MG63 (cell line): ENCODE results near the gene TULP4. TPM values are rescaled to one million over a fixed set of nuclear protein-coding genes. Genes with fewer than 3 reads are reported as not detected.

Experiments used
- DNase-seq: peaks from one replicate; pipeline ENCODE4 v3.0.0-alpha.2; 2020
- H3K27me3 ChIP-seq: fragments of 250-450 bp; sonication (Bioruptor Pico); 2 replicates; pipeline ENCODE4 v1.5.1; 2020; ENCODE audit warnings: mild to moderate bottlenecking, moderate library complexity
- H3K36me3 ChIP-seq: fragments of 250-450 bp; sonication (Bioruptor Pico); 2 replicates; pipeline ENCODE4 v1.5.1; 2020; ENCODE audit warnings: mild to moderate bottlenecking, moderate library complexity
- H3K4me3 ChIP-seq: fragments of 250-450 bp; sonication (Bioruptor Pico); 2 replicates; pipeline ENCODE4 v1.5.1; 2020; ENCODE audit warnings: mild to moderate bottlenecking, moderate library complexity
- H3K9me3 ChIP-seq: fragments of 250-450 bp; sonication (Bioruptor Pico); 2 replicates; pipeline ENCODE4 v1.5.1; 2020; ENCODE audit warnings: mild to moderate bottlenecking, moderate library complexity
- total RNA-seq: library from RNA; depleted of rRNA; stranded (reverse); fragments of >200 nt; shearing (Covaris generic); gene quantifications from 2 replicates; pipeline ENCODE4 v1.2.3, GENCODE V29; 2014; ENCODE audit warnings: low replicate concordance

The TULP4 gene
- total RNA-seq, 1 experiment from 2014 or later = 19.1 TPM

DNA sequence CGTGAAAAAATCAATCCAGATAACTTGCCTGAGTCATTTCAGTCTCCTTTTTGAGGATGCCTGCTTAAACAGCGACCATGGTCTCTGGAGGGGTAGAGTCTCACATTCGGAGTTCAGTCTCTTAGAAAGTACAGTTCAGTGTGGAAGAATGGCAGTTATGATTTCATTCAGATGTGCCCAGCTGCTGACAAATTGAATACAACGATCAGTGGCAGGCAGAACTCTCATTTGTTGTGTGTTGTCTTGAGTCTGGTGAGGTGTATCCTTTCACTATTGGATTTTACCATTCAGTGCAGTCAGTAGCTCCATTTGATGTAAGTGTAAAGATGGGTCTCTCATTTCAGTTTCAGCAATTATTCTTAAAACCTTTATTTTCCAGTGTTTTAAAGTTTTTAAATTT is 639 bp upstream of the TULP4 start:
- H3K4me3 ChIP-seq = no peak overlapping the region
- H3K9me3 ChIP-seq = peaks cover 4% of the 10 kb centered on the region; the same call in 1 of the 2 replicates
- peaks cover 7% of the 10 kb centered on the region for H3K36me3 ChIP-seq
- H3K27me3 ChIP-seq = no peaks in the 10 kb centered on the region
- DNase-seq = no peak

DNA sequence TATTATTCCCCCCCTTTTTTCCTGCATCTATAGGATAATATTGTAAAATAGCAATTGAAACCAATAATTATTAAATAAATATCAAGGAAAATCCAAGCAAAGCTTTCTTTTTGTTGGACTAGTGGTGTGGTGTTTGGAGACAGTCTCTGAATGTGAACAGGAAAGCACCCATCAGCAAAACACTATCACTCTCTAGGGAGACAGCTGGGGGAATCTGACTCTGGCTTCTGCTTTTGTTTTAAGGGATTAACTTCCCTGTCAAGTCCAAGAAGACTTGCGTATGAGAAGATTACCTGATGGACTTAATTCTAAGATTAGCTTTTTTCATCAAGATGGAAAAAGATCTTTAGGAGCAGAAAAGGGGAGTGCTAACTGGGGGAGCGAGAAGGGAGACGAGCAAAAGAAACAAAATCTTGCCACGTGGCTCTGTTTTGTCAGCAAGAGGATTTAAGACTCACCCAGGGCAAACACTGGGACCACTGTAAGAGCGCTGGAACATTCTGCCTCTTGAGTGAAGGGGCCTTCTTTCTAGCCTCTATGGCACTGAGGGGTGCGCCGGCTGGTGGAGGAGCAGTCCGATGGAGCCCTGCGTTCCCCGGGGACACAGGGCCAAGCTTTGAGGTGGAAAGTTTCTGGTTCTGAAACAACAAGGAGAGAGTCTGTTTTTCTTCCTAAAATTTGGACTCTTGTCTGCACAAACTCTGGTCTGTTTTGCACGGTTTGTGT is 570 bp downstream of the TULP4 start:
- Histone ChIP-seq H3K9me3 (peaks cover 4% of the 10 kb centered on the region; the same call in 1 of the 2 replicates), H3K27me3 (no peaks in the 10 kb centered on the region), H3K36me3 (peaks cover 7% of the 10 kb centered on the region), H3K4me3 (no peak overlapping the region)
- DNase-seq = no peak

DNA sequence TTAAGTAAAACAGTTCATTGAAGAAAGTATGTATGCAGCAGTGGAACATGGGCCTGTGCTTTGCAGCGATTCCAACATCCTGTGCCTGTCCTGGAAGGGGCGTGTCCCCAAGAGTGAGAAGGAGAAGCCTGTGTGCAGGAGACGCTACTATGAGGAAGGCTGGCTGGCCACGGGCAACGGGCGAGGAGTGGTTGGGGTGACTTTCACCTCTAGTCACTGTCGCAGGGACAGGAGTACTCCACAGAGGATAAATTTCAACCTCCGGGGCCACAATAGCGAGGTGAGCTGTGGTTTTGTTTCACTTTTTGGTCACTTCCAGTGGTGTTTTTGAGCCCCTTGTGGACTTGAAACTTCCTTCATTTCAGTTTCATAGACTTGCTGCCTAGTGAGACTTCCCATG is 1.7 kb downstream of the TULP4 start:
- DNase-seq = no peak
- H3K4me3 ChIP-seq = no peak overlapping the region
- peaks cover 4% of the 10 kb centered on the region; the same call in 1 of the 2 replicates for H3K9me3 ChIP-seq
- no peaks in the 10 kb centered on the region for H3K27me3 ChIP-seq
- H3K36me3 ChIP-seq = peaks cover 7% of the 10 kb centered on the region

DNA sequence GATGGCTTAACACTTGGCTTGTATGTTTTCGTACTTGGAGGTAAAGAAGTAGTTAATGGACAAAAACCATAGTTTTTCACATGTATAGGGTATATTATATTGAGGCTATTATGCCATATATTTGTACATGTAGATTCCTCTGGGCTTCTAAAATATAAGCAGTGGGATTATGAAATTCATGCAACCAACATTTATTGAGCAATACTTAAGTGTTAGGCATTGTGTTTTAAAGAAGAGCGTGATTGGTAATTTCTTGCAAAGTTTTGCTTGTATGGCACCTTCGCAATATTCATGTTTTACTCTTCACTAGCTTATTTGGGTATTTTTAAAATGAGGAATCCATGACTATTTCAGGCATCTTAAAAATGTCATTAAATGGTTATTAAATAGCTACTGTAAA is 2.5 kb downstream of the TULP4 start:
- Histone ChIP-seq H3K4me3 (no peak overlapping the region), H3K27me3 (no peaks in the 10 kb centered on the region), H3K36me3 (peaks cover 7% of the 10 kb centered on the region), H3K9me3 (peaks cover 4% of the 10 kb centered on the region; the same call in 1 of the 2 replicates)
- no peak for DNase-seq

DNA sequence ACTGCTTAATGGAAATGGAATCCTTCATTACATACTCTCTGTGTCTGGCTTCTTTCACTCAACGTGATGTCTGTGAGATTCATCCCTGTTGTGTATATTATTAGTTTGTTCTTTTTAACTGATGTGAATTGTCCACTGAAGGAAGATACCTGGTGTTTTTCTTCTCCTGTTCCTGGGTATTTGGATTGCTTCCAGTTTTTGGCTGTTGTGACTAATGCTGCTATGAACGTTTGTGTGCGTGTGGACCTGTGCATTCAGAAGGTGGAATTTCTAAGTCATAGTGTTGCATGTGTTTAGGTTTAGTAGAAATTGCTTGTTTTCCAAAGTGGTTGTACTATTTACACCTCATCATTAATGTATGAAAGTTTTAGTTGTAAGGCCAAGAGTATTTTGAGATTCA is 3.8 kb downstream of the TULP4 start:
- H3K27me3 ChIP-seq = no peaks in the 10 kb centered on the region
- H3K36me3 ChIP-seq = peaks cover 7% of the 10 kb centered on the region
- H3K4me3 ChIP-seq = no peak overlapping the region
- H3K9me3 ChIP-seq = peaks cover 4% of the 10 kb centered on the region; the same call in 1 of the 2 replicates
- no peak for DNase-seq

DNA sequence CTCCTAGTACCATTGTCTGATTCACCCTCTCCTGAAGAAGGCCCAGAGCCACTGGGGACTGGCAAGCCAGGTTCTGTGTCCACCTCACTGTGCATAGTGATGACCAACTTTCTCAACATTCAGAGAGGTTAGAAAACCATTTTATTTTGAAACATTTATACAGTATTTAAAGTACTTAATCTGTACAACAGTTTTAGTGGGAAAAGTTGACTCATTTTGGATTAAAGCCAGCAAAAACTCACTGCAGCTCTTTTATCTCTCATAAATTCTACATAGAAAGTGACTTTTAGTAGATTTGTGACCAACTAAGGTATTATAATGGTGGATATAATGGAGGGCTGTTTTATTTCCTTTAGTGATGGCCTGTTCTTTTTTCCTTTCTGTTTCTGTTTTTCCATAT is 9.7 kb downstream of the TULP4 start:
- H3K36me3 ChIP-seq = no peaks in the 10 kb centered on the region; the same call in 1 of the 2 replicates
- no peak for DNase-seq
- no peaks in the 10 kb centered on the region for H3K27me3 ChIP-seq
- no peak overlapping the region for H3K4me3 ChIP-seq
- no peaks in the 10 kb centered on the region for H3K9me3 ChIP-seq

DNA sequence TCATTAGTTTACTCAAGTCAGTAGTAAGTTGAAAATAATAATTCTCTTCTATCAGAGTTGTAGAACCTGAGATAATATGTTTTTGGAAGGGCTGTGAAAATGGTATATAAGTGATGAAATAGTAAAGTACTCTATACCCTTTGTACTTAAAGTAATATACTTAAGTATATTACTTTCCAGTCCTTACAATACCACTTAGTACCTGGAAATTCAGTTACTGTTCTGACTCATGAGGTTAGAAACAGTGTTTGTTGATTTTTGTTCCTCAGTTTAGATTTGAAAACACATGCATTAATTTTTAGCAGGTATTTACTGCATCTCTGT is 10.1 kb downstream of the TULP4 start:
- no peak for DNase-seq
- Histone ChIP-seq H3K36me3 (no peaks in the 10 kb centered on the region; the same call in 1 of the 2 replicates), H3K9me3 (no peaks in the 10 kb centered on the region), H3K4me3 (no peak overlapping the region), H3K27me3 (no peaks in the 10 kb centered on the region)

DNA sequence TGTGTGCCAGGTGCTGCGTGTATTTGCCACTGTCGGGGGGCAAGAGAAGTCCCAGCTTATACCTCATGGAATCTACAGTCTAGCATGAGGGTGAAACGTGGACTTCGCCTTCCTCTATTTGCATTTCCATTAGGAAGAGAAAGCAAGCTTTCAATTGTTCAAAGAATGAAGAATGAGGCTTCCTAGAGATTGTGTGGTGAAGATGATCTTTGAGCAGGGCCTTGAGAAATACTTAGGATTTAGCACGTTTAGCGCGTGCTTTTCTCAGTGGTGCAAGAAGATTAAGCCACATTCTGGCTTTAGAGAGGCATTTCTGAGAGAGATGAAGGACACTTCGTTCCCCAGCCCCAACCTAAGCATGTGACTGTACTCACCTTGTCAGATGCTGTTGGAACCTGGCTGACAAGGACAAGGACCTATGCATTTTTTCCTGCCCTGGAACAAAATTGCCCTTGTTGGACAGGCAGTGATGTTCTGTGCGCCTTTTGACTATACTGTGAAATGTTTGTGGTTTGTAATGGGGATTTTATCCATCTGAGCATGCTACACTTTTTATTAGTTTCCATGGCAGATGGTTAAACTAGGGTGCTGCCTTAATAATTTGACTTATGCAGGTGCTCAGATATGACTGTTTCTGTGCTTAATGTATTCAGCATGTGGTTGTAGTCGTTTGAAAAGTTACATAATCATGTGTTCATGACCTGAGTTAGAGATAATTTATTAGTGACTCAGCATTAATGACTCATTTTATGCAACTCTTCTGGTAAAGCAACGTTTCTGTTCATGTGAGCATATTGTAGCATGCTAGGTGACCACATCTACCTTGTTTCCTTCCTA is 10.7 kb downstream of the TULP4 start:
- no peak for DNase-seq
- H3K27me3 ChIP-seq = no peaks in the 10 kb centered on the region

DNA sequence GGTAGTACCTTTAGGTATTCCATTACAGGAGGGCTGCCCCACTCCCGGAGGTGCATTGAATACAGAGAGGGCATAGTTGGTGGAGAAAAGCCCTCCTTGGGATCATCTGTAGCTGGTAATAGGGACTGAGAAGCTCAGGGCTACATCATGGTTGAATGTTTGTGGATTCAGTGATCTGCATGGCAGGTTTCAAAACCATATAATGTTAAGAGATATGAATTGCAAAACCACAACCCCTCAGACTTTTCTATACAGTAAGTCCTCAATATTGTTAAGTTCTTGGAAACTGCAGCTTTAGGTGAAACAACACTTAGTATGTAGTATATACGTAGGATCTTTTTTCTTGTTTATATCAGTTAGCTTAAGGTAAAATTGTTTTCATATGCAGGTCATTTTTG is 11.3 kb downstream of the TULP4 start:
- no peaks in the 10 kb centered on the region; the same call in 1 of the 2 replicates for H3K36me3 ChIP-seq
- DNase-seq = no peak
- H3K27me3 ChIP-seq = no peaks in the 10 kb centered on the region
- H3K4me3 ChIP-seq = no peak overlapping the region
- no peaks in the 10 kb centered on the region for H3K9me3 ChIP-seq

More for the DNA sequence above, 10.7 kb downstream of the TULP4 start:
- Histone ChIP-seq H3K36me3 (no peaks in the 10 kb centered on the region; the same call in 1 of the 2 replicates), H3K9me3 (no peaks in the 10 kb centered on the region), H3K4me3 (no peak overlapping the region)

DNA sequence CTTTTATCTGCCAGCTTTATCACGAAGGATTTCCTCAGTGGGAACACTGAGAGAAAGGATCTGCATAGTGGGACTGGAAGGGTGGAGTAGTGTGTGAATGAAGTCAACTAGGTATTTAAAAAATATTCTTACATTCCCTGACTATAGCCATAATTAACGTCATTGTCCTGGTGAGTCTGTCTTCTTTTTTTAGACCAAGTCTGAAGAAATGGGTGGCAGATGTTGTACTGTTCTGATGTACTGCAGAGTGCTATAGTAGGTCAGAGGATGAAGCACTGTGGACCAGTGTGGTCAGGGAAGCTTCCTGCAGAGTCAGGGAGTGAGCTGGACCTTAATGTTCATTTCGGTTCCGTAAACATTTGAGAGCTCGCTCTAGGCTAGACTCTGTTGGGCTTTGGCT is 11.9 kb downstream of the TULP4 start:
- no peaks in the 10 kb centered on the region; the same call in 1 of the 2 replicates for H3K36me3 ChIP-seq
- no peak overlapping the region for H3K4me3 ChIP-seq
- no peaks in the 10 kb centered on the region for H3K9me3 ChIP-seq
- H3K27me3 ChIP-seq = no peaks in the 10 kb centered on the region
- DNase-seq = no peak

DNA sequence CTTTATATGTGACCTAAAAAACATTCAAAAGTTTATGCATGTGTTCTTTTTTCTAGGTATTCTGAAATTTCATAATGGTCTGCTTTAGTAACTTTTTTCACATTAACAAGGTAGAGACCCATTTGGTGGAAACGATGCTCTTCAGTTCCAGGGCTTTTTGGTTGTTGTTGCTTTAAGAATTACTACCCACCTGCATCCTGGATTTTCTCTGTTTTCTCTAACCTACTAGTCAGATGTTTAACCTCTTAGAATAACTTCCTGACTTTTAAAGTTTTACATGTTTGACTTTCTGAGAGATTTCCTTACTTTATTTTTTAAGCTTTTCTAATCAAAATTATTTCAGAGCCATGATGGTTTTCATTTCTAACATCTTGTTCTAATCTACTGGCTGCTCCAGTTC is 14.9 kb downstream of the TULP4 start:
- Histone ChIP-seq H3K27me3 (no peaks in the 10 kb centered on the region), H3K9me3 (no peaks in the 10 kb centered on the region), H3K36me3 (peaks cover 3% of the 10 kb centered on the region; the same call in 1 of the 2 replicates), H3K4me3 (no peak overlapping the region)
- DNase-seq = no peak

DNA sequence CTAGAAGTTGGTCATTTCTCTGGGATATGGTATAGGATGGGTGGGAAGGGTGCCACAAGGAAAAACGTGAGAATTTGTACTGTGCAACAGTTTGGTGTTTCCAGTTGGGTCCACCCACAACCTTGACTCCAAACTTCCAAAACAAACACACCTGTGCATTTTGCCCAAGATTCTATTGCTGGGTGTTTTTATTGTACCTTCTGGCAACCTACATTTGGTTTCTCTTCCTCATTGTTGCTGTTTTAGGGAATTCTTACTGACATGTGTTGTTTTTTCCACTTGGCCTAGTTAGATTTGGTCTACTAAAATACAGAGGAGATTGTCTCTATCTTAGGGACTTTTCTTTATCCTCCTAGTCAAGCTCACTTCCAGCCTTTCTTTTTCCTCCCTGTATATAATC is 16.7 kb downstream of the TULP4 start:
- no peaks in the 10 kb centered on the region for H3K27me3 ChIP-seq
- H3K4me3 ChIP-seq = no peak overlapping the region
- no peak for DNase-seq
- peaks cover 3% of the 10 kb centered on the region; the same call in 1 of the 2 replicates for H3K36me3 ChIP-seq
- no peaks in the 10 kb centered on the region for H3K9me3 ChIP-seq

DNA sequence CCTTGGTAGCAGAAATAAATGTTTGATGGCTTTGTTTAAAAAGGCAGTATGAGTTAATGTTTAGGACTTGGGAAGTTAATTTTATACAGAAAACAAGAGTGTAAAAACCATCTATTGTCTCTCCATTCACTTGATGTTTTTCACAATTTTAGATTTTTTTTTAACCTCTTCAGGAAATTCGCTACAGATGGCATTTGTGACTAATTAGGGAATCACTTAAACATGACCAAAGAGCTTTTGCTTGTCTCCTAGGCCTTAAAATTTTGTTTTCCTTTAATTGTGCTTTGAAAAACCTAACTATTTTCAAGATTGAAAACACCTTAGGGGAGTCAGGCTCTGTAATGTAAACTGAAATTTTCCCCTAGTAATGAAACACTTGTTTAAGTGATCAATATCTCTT is 17.3 kb downstream of the TULP4 start:
- H3K9me3 ChIP-seq = no peaks in the 10 kb centered on the region
- H3K27me3 ChIP-seq = no peaks in the 10 kb centered on the region
- DNase-seq = no peak
- no peak overlapping the region for H3K4me3 ChIP-seq
- peaks cover 3% of the 10 kb centered on the region; the same call in 1 of the 2 replicates for H3K36me3 ChIP-seq

DNA sequence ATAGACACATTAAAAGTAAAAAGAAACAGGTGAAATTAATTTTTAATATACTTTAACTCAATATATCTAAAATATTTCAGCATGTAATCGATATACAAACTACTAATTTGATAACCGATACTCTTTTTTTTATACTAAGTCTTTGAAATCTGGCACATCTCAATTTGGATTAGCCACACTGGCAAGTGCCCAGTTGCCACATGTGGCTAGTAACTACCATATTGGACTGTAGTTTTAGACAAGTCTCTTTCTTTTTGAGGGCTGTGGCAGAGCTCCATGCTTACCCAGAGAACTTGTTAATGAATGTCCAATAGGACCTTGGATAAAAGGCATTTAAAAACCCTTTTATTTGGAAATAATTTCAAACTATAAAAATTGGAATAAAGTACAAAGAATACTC is 17.8 kb downstream of the TULP4 start:
- H3K4me3 ChIP-seq = no peak overlapping the region
- H3K36me3 ChIP-seq = peaks cover 3% of the 10 kb centered on the region; the same call in 1 of the 2 replicates
- no peaks in the 10 kb centered on the region for H3K9me3 ChIP-seq
- DNase-seq = no peak
- no peaks in the 10 kb centered on the region for H3K27me3 ChIP-seq

DNA sequence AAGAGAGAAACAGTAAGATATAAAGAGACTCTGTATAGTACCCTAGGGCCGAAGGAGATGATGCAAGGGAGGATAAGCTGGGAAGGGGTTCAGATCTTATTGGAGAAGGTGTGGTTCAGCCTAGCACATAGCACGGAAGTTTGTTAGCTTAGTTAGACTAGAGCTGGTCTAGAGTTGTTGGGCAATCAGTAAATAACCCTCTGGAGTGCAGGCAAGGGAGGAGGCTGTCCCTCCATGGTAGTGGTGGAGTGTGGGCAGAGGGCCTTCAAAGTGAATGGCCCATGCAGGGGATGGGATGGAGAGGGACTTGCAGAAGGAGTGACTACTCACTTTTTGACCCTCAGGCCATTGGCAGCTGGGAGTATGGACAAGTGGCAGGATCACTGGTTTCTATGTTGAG is 20.0 kb downstream of the TULP4 start:
- H3K27me3 ChIP-seq = no peaks in the 10 kb centered on the region
- no peak overlapping the region for H3K4me3 ChIP-seq
- no peak for DNase-seq

DNA sequence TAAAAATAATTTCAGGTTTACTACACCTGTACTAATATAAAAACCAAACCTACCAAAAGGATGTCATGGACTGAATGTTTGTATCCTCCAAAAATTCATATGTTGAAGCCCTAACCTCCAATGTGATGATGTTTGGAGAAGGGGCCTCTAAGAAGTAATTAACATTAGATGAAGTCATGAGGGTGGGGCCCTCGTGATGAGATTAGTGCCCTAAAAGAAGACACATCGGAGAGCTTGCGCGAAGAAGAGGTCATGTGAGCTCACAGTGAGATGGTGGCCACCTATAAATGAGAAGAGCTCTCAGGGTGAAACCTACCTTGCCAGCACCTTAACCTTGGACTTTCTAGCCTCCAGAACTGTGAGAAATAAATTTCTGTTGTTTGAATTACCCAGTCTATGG is 20.8 kb downstream of the TULP4 start:
- Histone ChIP-seq H3K27me3 (no peaks in the 10 kb centered on the region), H3K4me3 (no peak overlapping the region), H3K36me3 (peaks cover 3% of the 10 kb centered on the region; the same call in 1 of the 2 replicates), H3K9me3 (no peaks in the 10 kb centered on the region)
- DNase-seq = no peak

More for the DNA sequence above, 20.0 kb downstream of the TULP4 start:
- no peaks in the 10 kb centered on the region for H3K9me3 ChIP-seq
- peaks cover 3% of the 10 kb centered on the region; the same call in 1 of the 2 replicates for H3K36me3 ChIP-seq

DNA sequence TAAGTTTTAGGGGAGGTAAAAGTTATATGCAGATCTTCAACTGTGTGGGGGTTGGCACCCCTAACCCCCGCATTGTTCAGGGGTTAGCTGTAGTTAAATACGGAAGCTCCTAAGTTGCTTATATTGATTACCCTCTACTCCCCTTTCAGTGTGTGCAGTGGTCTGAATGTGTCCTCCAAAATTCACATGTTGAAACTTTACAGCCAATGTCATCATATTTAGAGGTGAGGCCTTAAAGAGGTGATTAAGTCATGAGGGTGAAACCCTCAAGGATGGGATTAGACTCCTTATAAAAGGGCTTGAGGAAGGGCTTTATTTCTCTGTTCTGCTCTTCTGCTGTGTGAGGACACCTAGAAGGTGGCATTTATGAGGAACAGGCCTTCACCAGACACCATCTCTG is 22.3 kb downstream of the TULP4 start:
- Histone ChIP-seq H3K9me3 (no peaks in the 10 kb centered on the region), H3K27me3 (no peaks in the 10 kb centered on the region), H3K36me3 (peaks cover 3% of the 10 kb centered on the region; the same call in 1 of the 2 replicates), H3K4me3 (no peak overlapping the region)
- no peak for DNase-seq
